Cerebellar nuclear complex (tissue), 1 donor: ENCODE measurements around the gene RPL26.
"Not testable (repeated sequence)": the region's sequence is repeated elsewhere in the genome, so short reads cannot be mapped to it uniquely, and the experiment has no call there.

ENCODE experiments used
- DNase-seq, 2 experiments: peaks; one replicate each; lab custom pipeline; 2025; lab: John Stamatoyannopoulos, UW

The RPL26 gene

DNA sequence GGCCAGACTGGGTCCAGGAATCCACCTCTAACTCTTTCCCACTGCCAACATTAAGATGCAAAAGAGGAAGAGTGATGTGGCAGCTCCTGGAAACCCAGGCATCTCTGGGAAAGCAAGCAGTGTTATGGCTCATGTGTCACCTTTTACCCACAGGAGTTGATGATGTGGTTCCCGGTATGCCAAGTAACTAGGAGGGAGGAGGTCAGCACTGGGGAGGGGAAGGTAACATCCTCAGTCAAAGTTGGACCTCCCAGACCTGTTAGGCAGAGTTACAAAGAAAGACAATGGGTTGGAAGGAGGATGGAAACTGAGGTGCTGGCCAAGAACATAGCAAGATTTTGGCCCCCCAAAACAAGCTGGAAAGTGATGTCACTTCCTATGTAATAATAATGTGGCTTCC is 17.9 kb downstream of the RPL26 start:
- DNase-seq, result no peak

DNA sequence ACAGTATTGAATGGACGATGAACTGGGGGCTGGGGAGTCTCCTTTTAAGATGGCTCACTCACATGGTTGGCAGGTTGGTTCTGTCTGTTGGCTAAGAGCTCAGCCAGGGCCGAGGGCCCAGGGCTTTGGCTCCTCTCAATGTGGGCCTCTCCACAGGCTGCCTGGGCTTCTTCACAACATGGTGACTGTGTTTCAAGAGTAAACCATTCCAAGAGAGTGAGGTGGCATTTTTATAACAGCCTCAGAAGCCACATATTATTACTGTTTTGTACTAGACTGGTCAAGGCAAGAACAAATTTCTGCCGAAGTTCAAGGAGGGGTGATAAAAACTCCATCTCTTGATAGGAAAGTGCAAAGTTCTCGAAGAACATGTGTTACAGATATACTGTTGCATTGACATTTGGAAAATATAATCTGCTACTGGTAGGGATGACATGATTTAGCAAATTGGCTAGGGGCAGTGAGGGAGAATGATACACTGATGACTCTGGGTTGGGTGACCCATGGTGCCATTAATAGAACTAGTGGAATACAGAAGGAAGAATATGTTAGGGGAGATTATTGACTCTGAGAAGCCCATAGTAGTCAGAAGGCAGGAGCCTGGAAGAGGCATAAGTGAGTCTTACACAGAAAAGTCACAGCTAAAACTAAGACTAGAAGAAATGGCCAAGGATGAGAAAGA is 20.2 kb downstream of the RPL26 start:
- no peak for DNase-seq

DNA sequence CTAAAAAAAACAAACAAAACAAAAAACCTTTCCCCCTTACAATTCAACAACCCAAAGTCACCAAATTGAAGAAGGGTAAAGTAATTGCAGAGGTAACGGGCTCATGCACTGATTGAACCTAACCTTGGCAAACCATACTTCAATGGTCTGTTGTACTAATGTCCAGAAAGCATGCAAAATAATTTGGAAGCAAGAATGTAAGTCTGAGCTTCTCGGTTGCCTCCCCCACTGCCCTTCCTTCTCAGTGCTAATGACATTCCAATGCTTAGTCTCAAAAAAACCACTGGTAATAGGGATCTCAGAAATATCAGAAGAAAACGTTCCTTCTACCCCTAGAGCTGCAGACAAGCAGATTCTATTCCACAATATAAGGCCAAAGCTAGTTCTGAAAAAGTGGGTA is 22.2 kb downstream of the RPL26 start:
- DNase-seq, result no peak

GRCh38 chr17:8360260-8360659 is 22.7 kb downstream of the RPL26 start:
- no peak for DNase-seq

DNA sequence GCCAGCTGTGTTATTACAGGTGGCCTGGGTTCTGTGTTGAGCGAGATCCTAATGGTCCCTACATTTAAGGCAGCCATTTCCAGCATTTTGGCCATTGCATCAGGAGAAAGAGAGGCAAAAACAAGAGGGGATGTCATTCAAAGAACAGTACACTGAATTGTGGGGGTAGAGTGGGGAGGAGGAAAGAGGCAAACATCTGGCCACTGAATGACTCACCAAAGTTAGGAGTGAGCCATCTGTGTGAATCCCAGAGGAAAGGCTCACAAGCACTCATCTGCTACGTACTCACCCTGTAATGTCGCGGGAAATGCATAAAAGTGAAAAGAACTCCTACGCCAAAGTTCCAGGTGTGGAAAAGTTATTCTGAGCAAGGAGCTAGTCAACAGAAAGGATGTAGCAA is 23.2 kb downstream of the RPL26 start:
- no peak for DNase-seq

GRCh38 chr17:8357910-8358309 is 25.1 kb downstream of the RPL26 start:
- DNase-seq, result no peak

DNA sequence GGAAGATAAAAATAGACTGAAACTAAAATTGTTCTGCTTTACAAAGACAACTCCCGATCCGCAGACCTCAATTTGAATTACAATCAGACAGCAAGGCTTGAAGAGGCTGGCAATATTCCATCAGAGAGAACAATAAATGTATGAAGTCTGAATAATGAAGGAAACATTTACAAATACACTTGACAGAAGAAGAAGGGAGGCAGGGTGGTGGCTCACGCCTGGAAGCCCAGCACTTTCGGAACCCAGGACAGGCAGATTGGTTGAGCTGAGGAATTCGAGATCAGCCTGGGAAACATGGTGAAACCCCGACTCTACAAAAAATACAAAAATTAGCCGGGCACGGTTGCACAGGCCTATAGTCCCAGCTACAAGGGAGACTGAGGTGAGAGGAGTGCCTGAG is 28.8 kb downstream of the RPL26 start:
- no peak for DNase-seq

DNA sequence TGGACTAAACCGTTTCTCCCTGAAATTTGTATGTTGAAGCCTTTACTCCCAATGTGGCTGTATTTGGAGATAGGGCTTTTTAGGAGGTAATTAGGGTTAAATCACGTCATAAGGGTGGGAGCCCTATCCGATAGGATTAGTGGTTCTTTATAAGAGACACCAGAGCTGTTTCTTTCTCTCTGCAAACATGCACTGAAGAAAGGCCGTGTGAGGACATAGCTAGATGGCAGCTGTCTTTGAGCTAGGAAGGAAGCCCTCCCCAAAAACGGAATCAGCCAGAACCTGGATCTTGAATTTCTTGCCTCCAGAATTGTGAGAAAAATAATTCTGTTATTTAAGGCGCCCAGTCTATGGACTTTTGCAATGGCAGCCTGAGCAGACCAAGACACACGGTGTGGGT is 29.3 kb downstream of the RPL26 start:
- DNase-seq, result no peak

GRCh38 chr17:8350339-8350738 is 32.7 kb downstream of the RPL26 start:
- DNase-seq, result no peak

DNA sequence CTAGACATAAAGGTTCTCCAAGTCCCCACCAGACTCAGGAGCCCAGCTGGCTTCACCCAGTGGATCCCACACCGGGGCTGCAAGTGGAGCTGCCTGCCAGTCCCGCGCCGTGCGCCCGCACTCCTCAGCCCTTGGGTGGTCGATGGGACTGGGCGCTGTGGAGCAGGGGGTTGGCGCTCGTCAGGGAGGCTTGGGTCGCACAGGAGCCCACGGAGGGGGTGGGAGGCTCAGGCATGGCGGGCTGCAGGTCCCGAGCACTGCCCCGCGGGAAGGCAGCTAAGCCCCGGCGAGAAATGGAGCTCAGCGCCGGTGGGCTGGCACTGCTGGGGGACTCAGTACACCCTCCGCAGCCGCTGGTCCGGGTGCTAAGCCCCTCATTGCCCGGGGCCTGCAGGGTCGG is 36.0 kb downstream of the RPL26 start:
- not testable (repeated sequence) for DNase-seq

DNA sequence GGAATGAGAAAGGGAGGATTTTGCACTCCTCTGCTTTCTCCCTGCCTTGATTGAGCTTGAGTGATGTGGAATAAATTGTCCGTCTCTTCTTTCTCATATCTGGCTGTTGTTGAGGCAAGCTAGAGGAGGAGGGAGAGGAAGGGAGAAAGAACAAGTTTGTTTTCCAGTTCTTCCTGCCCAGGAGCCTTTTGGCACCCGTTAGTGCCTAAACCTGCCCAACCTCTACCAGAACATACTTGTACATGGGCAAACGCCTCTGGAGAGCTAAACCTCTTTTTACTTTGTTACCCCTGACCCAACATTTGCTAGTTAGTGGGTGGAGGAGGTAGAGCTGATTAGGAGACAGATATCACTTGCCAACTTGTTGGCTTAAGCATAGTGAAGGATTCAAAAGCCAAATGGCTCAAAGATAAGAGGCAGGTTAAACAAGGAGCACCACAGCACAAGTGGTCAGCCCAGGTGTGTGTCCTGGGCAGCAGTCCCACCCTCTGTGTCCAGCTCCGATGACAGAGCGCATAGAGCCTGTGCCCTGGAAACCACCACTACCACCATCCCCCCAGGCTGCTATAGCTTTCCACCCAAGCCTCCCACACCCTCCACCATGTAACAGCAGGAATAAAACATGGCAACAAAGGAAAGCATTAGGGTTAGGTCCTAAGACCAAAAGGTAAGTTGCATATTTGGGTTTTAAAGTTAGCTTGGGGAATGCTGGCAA is 36.9 kb downstream of the RPL26 start:
- DNase-seq, result no peak

- no peak for DNase-seq
Observed at GRCh38 chr17:8345052-8345690, 37.8 kb downstream of the RPL26 start.

DNA sequence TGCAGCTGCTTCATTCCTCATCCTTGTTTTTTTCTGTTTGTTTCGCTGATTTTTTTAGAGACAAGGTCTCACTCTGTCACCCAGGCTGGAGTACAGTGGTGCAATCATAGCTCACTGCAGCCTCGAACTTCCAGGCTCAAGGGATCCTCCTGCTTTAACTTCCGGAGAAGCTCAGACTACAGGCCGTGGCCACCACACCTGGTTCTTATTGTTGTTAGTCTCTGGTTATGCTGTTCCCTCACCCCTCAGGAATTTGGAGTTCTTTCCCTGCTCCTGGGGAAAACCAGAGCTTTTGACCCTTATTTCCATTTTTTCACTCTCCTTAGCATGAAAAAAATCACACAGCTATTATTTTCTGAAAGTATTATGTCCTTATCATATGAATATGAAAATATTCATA is 41.5 kb downstream of the RPL26 start:
- no peak for DNase-seq

GRCh38 chr17:8339540-8339939 is 43.5 kb downstream of the RPL26 start, which contains the start of gene ODF4:
TSS of gene ODF4 (plus strand) at chr17:8339840. CDS start at chr17:8340052, 212 bp downstream.
- DNase-seq, result no peak

DNA sequence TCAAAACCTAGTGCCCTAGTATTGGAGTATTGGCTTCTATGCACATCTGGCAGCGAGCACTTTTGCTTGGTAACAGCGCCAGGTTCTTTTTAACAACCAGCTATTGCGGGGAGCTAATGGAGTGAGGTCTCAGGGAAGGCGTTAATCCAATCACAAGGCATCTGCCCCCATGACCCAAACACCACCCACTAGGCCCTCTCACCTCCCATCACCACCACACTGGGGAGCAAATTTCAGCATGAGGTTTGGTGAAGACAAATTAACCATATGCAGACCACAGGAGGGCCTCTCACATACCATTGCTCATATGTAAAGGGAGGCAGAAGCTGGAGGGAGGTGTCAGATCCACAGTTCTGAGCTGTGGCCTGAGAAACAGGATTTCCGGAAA is 44.2 kb downstream of the RPL26 start:
- DNase-seq, result no peak

- no peak for DNase-seq
Observed at GRCh38 chr17:8337802-8338752, 44.9 kb downstream of the RPL26 start.

DNA sequence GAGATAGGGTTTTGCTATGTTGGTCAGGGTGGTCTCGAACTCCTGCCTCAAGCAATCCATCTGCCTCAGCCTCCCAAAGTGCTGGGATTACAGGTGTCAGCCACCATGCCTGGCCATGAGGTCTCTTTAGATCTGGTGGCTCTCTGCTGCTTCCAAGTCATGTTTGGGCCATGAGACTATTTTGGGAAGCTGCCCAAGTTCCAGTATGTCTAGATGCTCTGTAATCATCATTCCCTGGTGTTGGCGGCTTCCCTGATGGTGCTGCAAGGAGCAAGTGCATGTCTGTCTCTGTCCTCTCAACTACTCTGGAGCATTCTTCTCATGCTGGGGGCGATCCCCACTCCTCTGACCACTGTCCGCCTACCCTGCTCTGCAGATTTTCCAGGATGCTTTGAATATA is 49.7 kb downstream of the RPL26 start:
- DNase-seq, result no peak

DNA sequence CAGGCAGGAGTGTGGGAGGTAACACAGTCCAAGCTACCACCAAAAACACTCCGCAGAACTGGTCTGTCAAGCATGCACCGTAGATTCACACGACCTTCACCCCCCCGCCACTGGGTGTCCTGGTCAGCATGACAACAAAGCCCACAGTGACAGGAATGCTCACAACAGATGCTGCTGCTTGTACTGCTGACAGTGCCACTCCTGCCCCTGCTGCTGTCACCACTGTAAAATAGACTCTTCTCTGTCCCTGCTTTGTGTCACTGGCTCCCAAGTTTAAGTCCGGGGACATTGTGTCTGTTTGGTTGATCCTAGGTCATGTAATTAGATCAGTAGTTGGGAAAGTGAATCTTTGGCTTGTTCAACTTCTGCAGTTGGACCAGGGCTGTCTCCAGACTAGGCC is 50.3 kb downstream of the RPL26 start:
- DNase-seq, result no peak

GRCh38 chr17:8332128-8332527 is 50.9 kb downstream of the RPL26 start:
- DNase-seq, result no peak
